HepG2 (cell line): ENCODE measurements around the gene DNAJC5. TPM values are rescaled to one million over a fixed set of nuclear protein-coding genes. Genes with fewer than 3 reads are reported as not detected.

Source experiments
- ETV6 ChIP-seq: sonication (generic); formaldehyde crosslinking; conservative IDR thresholded peaks from 2 replicates; pipeline ENCODE4 v1.4.0; 2020; ENCODE audit warnings: missing genetic modification reagents
- FOXA1 ChIP-seq, 2 experiments: fragments of 450-650 bp in 1 of 2; sonication (generic) in 1 of 2; formaldehyde crosslinking in 1 of 2; IDR thresholded peaks; 2 replicates each; pipeline versions ENCODE4 v1.4.0 to v1.6.1; 2016 to 2020; ENCODE audit warnings: missing genetic modification reagents in 1 of 2
- HNRNPL ChIP-seq: fragments of 200-400 bp; formaldehyde crosslinking; IDR thresholded peaks from 2 replicates; pipeline ENCODE4 v1.6.1; 2017; ENCODE audit warnings: mild to moderate bottlenecking, low read depth, low read length
- PAF1 ChIP-seq: IDR thresholded peaks from 2 replicates; pipeline ENCODE4 v1.6.1; 2016; ENCODE audit warnings: missing genetic modification reagents, missing compliant biosample characterization
- PITX1 ChIP-seq: sonication (generic); formaldehyde crosslinking; IDR thresholded peaks from 2 replicates; pipeline ENCODE4 v1.5.1; 2020; ENCODE audit warnings: mild to moderate bottlenecking, missing genetic modification reagents
- RARA ChIP-seq: IDR thresholded peaks from 2 replicates; pipeline ENCODE4 v1.6.1; 2016; ENCODE audit warnings: missing genetic modification reagents, missing compliant biosample characterization
- SP2 ChIP-seq: sonication (generic); formaldehyde crosslinking; IDR thresholded peaks from 2 replicates; pipeline ENCODE4 v1.5.1; 2020; ENCODE audit warnings: mild to moderate bottlenecking, missing genetic modification reagents
- TSC22D2 ChIP-seq: sonication (generic); formaldehyde crosslinking; IDR thresholded peaks from 2 replicates; pipeline ENCODE4 v1.5.1; 2020; ENCODE audit warnings: missing genetic modification reagents, mild to moderate bottlenecking, borderline replicate concordance
- YEATS4 ChIP-seq: sonication (generic); formaldehyde crosslinking; IDR thresholded peaks from 2 replicates; pipeline ENCODE4 v1.4.0; 2020; ENCODE audit warnings: missing genetic modification reagents, borderline replicate concordance
- ZFP36L2 ChIP-seq: sonication (generic); formaldehyde crosslinking; IDR thresholded peaks from 2 replicates; pipeline ENCODE4 v1.4.0; 2020; ENCODE audit warnings: missing genetic modification reagents
- ZFP62 ChIP-seq: sonication (generic); formaldehyde crosslinking; IDR thresholded peaks from 2 replicates; pipeline ENCODE4 v1.4.0; 2020; ENCODE audit warnings: missing genetic modification reagents
- ZNF567 ChIP-seq: sonication (generic); formaldehyde crosslinking; IDR thresholded peaks from 2 replicates; pipeline ENCODE4 v1.8.1; 2023; ENCODE audit warnings: mild to moderate bottlenecking, missing genetic modification reagents, borderline replicate concordance
- ZNF614 ChIP-seq: IDR thresholded peaks from 2 replicates; pipeline ENCODE4 v1.6.1; 2018; ENCODE audit warnings: missing biosample characterization, missing genetic modification reagents, inconsistent platforms, borderline replicate concordance
- polyA plus RNA-seq, 8 experiments: library from polyadenylated mRNA; depleted of rRNA in 3 of 8; stranded (reverse) in 7 of 8; unstranded in 1 of 8; fragments of >200 nt; fragmentation: Illumina TruSeq in 4 of 8; extraction: Trizol in 4 of 8; gene quantifications; 2 replicates each; pipeline versions ENCODE4 v1.2.1 to v1.2.3, GENCODE V29; 2011 to 2016; ENCODE audit warnings: low read depth in 4 of 8, missing spikeins in 1 of 8, mixed read lengths in 1 of 8; ENCODE audit not compliant: insufficient read depth in 1 of 8
- total RNA-seq, 5 experiments: library from RNA; depleted of rRNA; stranded (reverse); fragments of >200 nt; fragmentation: Illumina TruSeq; extraction: Trizol; gene quantifications; 2 replicates each; pipeline ENCODE4 v1.2.3, GENCODE V29; 2016; ENCODE audit warnings: low read depth in 1 of 5
- TF ChIP-seq, protein P1 (sequence below): sonication (generic); formaldehyde crosslinking; IDR thresholded peaks from 2 replicates; pipeline ENCODE4 v1.5.1; 2020; ENCODE audit warnings: mild to moderate bottlenecking, missing genetic modification reagents
- TF ChIP-seq, protein P2 (sequence below): sonication (generic); formaldehyde crosslinking; IDR thresholded peaks from 2 replicates; pipeline ENCODE4 v1.4.0; 2020; ENCODE audit warnings: mild to moderate bottlenecking, missing genetic modification reagents
- TF ChIP-seq, protein P3 (sequence below): sonication (generic); formaldehyde crosslinking; IDR thresholded peaks from 2 replicates; pipeline ENCODE4 v1.4.0; 2020; ENCODE audit warnings: missing genetic modification reagents, borderline replicate concordance
- TF ChIP-seq, protein P4 (sequence below): sonication (generic); formaldehyde crosslinking; IDR thresholded peaks from 2 replicates; pipeline ENCODE4 v1.4.0; 2020; ENCODE audit warnings: missing genetic modification reagents, borderline replicate concordance

Gene DNAJC5
- total and polyA plus RNA-seq, 2 of the 13 experiments (the other 11 are each of a cell fraction or from before 2014, with no cell fraction given): 42.8 to 64.5 TPM

DNA sequence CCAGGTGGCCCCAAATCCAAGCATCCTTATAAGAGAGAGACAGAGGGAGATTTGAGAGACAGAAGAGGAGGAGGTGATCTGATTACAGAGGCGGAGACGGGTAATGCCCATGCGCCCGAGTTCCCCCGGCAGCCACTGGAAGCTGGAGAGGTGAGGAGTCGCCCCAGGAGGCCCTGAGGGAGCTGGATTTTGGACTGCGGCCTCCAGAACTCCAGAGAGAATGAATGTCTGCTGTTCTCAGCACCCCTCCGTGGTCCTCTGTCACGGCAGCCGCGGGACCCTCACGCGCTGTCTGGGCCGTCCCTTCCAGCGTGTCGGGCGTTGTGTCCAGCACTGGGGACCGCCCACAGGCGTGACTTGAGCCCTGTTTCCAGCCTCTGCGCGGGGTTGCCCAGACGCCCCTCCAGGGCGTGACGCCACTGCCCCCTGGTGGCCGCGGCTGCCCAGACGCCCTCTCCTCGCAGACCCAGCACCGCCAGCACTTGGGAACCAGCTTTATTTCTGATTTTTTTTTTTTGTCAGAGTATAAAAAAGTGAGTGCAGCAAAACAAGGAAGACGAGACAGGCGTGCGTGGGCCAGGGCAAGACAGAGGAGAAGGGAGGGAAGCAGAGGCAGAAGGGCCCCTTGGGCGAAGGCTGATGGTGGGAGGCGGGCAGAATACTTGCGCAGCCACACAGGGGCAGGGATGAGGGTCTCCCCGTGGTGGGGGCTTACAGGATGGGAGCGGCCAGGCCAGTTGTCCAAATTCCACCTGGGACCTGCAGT lies 78.9 kb downstream of the DNAJC5 start (continued):
- TF ChIP-seq PAF1 (CRISPR knock-in tag): no peak
- TF ChIP-seq, protein P1, sequence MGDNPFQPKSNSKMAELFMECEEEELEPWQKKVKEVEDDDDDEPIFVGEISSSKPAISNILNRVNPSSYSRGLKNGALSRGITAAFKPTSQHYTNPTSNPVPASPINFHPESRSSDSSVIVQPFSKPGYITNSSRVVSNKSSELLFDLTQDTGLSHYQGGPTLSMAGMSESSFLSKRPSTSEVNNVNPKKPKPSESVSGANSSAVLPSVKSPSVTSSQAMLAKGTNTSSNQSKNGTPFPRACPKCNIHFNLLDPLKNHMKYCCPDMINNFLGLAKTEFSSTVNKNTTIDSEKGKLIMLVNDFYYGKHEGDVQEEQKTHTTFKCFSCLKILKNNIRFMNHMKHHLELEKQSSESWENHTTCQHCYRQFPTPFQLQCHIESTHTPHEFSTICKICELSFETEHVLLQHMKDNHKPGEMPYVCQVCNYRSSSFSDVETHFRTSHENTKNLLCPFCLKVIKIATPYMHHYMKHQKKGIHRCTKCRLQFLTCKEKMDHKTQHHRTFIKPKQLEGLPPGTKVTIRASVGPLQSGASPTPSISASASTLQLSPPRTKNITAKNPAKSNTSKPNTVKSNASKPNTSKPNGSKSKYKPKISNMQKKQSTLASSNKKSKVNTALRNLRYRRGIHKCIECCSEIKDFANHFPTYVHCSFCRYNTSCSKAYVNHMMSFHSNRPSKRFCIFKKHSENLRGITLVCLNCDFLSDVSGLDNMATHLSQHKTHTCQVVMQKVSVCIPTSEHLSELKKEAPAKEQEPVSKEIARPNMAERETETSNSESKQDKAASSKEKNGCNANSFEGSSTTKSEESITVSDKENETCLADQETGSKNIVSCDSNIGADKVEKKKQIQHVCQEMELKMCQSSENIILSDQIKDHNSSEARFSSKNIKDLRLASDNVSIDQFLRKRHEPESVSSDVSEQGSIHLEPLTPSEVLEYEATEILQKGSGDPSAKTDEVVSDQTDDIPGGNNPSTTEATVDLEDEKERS (CRISPR knock-in tag): peak; percentile 74; the same call in 1 of the 2 replicates
- TF ChIP-seq SP2 (CRISPR knock-in tag): no peak
- no peak for TF ChIP-seq FOXA1 (IDR thresholded peaks at IDR 0.05)
- TF ChIP-seq FOXA1 (CRISPR knock-in tag; IDR thresholded peaks at IDR 0.05): 0 out of 2 replicates have a peak, but pooled peaks have one; percentile 41
- no peak for TF ChIP-seq ZFP36L2
- peak; percentile 80 for TF ChIP-seq PITX1 (CRISPR knock-in tag)
- no peak for TF ChIP-seq ZFP62 (CRISPR knock-in tag)
- peak; percentile 59 for TF ChIP-seq RARA (CRISPR knock-in tag)
- TF ChIP-seq, protein P2, sequence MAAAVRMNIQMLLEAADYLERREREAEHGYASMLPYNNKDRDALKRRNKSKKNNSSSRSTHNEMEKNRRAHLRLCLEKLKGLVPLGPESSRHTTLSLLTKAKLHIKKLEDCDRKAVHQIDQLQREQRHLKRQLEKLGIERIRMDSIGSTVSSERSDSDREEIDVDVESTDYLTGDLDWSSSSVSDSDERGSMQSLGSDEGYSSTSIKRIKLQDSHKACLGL (CRISPR knock-in tag): peak; percentile 95
- peak; percentile 82 for TF ChIP-seq HNRNPL
- TF ChIP-seq, protein P3, sequence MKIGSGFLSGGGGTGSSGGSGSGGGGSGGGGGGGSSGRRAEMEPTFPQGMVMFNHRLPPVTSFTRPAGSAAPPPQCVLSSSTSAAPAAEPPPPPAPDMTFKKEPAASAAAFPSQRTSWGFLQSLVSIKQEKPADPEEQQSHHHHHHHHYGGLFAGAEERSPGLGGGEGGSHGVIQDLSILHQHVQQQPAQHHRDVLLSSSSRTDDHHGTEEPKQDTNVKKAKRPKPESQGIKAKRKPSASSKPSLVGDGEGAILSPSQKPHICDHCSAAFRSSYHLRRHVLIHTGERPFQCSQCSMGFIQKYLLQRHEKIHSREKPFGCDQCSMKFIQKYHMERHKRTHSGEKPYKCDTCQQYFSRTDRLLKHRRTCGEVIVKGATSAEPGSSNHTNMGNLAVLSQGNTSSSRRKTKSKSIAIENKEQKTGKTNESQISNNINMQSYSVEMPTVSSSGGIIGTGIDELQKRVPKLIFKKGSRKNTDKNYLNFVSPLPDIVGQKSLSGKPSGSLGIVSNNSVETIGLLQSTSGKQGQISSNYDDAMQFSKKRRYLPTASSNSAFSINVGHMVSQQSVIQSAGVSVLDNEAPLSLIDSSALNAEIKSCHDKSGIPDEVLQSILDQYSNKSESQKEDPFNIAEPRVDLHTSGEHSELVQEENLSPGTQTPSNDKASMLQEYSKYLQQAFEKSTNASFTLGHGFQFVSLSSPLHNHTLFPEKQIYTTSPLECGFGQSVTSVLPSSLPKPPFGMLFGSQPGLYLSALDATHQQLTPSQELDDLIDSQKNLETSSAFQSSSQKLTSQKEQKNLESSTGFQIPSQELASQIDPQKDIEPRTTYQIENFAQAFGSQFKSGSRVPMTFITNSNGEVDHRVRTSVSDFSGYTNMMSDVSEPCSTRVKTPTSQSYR: peak; percentile 54; the same call in 1 of the 2 replicates
- TF ChIP-seq, protein P4, sequence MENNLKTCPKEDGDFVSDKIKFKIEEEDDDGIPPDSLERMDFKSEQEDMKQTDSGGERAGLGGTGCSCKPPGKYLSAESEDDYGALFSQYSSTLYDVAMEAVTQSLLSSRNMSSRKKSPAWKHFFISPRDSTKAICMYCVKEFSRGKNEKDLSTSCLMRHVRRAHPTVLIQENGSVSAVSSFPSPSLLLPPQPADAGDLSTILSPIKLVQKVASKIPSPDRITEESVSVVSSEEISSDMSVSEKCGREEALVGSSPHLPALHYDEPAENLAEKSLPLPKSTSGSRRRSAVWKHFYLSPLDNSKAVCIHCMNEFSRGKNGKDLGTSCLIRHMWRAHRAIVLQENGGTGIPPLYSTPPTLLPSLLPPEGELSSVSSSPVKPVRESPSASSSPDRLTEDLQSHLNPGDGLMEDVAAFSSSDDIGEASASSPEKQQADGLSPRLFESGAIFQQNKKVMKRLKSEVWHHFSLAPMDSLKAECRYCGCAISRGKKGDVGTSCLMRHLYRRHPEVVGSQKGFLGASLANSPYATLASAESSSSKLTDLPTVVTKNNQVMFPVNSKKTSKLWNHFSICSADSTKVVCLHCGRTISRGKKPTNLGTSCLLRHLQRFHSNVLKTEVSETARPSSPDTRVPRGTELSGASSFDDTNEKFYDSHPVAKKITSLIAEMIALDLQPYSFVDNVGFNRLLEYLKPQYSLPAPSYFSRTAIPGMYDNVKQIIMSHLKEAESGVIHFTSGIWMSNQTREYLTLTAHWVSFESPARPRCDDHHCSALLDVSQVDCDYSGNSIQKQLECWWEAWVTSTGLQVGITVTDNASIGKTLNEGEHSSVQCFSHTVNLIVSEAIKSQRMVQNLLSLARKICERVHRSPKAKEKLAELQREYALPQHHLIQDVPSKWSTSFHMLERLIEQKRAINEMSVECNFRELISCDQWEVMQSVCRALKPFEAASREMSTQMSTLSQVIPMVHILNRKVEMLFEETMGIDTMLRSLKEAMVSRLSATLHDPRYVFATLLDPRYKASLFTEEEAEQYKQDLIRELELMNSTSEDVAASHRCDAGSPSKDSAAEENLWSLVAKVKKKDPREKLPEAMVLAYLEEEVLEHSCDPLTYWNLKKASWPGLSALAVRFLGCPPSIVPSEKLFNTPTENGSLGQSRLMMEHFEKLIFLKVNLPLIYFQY (CRISPR knock-in tag): peak; percentile 78
- TF ChIP-seq YEATS4 (CRISPR knock-in tag): peak; percentile 81; the same call in 1 of the 2 replicates
- peak; percentile 98 for TF ChIP-seq ZNF567 (CRISPR knock-in tag)
- peak; percentile 76; the same call in 1 of the 2 replicates for TF ChIP-seq TSC22D2 (CRISPR knock-in tag)
- peak; percentile 92 for TF ChIP-seq ETV6
- peak; percentile 97; the same call in 1 of the 2 replicates for TF ChIP-seq ZNF614 (CRISPR knock-in tag)
